HL-60/S4 treated with phorbol 12-myristate 13-acetate at 8.2 ng/mL for 4 days and 3 days (cell line): ENCODE results near the gene CCDC12.

Experiments
- in situ Hi-C: fragments of 300-500 bp; cut with MboI; formaldehyde crosslinking; loops from 2 replicates; pipeline ENCODE4 v1.15.0; 2022; ENCODE audit warnings: low sequenced_read_pairs

Gene CCDC12

DNA sequence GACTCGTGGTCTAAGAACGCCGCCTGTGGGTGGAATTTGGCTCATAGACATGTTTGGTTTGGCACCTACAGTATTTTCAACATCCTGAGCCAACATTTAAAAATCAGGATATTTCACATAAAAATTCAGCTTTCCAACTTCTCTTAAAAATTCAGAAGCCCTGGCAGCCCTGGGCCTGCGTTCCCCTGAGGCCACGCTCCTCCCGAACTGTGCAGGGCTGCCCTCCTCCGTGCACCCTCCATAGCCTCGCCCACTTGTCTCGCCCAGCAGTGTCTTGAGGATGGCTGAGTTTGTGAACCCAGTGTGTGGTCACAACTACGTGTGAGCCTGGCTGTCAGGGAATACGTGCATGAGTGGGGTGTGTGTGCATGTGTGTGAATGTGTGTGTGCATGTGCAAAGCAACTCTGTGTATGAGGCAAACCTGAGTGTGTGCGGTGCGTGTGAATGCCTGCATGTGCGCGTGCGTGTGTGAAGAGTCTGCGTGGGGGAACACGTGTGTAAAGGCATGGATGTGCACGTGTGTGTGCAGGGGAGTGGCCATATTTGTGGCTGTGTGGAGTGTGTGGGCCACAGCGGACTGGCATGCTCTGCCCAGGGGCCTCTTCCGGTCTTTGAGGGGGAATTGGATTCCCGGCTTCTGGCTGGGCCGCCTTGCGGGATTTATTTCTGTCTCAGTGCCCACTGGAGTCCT, 68.1 kb downstream of the CCDC12 start:
- in situ Hi-C loops = no loop called here

DNA sequence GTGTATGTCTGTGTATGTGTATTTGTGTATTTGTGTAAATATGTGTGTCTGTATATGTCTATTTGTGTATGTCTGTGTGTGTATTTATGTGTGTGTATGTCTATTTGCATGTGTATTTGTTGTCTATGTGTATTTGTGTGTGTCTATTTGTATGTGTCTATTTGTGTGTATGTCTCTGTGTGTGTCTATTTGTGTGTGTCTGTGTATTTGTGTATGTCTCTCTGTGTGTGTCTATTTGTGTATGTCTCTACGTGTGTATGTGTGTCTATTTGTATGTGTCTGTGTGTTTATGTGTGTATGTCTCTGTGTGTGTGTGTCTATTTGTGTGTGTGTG, 68.6 kb downstream of the CCDC12 start:
- in situ Hi-C loops = no loop called here

DNA sequence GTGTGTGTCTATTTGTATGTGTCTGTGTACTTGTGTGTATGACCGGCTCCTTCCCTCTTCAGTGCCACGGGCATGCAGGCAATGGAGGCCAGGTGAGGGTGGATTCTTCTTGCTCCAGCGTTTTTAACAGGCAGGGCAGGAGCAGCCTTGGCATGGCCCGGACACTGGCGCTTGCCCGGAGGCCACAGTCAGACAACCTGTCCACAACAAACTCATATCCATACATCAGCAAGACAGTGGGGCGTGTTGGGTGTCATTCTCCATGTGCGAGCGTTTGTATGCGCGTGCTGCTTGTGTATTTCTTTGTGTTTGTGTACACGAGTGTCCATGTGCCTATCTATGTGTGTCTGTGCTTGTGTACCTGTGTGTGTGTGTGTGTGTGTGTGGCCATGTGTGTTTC, 69.3 kb downstream of the CCDC12 start:
- in situ Hi-C loops = no loop called here

DNA sequence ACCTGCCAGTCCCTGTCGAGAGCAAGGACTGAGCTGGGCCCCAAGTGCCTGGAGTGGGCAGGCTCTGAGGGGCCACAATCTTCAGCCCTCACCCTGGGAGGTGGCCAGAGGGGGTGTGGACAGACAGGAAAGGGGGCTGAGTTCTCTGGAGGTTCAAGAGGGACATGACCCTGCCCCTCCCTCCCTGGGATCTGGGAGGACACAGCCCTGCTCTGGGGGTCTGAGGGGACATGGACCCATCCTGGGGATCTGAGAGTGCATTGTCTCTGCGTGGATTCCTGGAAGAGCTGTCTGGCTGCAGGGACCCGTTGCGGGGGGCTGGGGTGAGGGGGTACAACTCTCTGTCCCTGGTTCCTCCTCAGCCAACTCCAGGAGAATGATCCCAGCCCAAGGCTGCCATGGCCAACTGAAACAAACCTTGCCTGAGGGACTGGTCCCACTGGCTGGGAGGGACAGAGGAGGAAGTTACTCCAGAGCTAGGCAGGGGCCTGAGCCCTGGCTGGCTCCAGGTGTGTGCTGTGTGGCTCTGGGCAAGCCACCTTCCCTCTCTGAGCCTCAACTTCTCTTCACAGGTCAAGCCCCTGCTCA, 70.0 kb downstream of the CCDC12 start:
- in situ Hi-C loops = no loop called here

DNA sequence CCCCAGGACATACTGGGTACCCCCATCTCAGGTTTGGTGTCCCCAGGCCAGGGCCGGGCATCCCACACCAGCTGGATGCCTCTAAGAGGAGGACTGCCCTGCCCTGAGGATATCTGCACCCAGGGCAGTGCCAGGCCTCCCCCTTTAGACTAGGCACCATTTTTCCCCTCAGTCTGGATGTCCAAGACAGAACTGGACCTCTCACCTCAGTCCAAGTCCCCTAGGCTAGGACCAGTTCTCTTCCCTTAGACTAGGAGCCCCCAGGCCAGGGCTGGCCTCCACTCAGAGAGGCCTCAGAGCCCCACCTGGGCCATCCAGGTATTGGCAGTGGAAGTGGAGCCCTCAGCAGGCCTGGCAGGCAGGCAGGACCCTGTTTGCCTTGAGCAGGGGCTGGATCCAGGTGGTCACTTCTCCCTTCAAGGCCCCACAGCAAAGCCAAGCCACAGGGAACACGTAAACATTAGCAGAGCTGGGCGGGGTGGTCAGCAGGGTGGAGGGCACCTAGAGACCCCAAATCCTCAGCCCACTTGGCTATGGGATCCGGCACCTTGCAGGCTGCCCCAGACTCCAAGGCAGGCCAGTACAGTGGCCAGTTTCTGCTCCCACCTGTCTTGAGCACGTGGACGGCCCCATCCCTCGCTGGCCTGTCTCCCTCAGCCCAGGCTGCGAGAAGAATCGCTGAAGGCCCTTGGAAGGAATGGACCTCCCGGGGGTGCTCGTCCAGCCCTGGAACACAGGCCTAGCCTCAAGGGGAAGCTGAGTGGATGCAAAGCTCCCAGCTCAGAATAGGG, 70.7 kb downstream of the CCDC12 start:
- in situ Hi-C loops = no loop called here

DNA sequence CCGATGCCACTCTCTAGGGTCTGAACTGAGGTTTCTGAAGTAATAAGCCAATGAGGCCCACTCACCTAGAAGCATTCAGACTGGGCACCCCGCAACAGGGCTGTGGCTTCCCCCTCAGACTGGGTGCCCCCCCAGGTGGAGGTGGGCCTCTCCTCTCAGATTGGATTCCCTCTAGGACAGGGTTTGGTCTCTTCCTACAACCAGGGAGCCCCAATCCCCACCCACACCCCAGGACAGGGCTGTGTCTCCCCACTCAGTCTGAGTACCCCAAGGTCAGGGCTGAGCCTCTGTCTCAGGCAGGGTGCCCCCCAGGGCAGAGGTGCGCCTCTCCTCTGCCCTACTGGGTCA, 71.4 kb downstream of the CCDC12 start:
- in situ Hi-C loops = no loop called here

DNA sequence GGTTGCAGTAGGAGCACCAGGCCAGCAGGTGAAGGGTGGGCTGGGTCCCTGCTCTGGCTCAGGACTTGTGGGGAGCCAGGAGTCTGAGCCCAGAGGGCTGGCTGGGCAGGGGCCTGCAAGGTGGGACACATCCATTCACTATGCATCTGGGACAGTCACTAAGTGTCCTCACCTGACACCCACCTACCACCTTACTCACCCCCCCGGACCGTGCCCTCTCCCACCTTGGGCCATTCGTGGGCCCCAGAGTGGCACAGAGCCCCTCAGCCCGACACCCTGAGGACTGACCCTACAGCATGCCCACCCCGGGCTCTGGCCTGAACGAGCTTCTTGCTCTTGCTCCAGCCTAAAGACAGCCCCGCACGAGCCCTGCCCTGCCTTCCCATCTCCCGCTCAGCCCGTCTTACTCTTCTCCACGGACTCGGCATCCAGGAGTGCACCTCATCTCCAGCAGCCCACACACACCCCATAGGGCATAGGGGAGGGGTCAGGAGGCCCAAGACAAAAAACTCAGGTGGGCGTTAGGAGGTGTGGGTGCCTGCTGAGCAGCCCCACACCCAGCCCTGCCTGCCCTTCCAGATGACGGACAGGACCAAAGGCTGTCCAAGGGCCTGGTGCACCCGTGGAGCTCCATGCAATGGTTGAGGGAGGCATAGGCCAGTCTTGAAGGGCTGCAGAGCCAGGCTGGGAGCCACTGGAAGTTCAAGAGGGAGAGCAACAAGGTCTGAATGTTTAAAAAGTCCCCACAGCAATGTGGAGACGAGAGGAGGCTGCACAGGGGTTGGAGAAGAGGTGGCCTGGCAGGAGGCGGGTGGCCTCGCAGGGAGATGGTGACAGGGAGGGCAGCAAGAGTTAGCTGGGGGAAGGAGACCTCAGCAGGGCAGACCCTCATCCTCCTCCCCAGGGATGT, 72.0 kb downstream of the CCDC12 start:
- in situ Hi-C loops = no loop called here

DNA sequence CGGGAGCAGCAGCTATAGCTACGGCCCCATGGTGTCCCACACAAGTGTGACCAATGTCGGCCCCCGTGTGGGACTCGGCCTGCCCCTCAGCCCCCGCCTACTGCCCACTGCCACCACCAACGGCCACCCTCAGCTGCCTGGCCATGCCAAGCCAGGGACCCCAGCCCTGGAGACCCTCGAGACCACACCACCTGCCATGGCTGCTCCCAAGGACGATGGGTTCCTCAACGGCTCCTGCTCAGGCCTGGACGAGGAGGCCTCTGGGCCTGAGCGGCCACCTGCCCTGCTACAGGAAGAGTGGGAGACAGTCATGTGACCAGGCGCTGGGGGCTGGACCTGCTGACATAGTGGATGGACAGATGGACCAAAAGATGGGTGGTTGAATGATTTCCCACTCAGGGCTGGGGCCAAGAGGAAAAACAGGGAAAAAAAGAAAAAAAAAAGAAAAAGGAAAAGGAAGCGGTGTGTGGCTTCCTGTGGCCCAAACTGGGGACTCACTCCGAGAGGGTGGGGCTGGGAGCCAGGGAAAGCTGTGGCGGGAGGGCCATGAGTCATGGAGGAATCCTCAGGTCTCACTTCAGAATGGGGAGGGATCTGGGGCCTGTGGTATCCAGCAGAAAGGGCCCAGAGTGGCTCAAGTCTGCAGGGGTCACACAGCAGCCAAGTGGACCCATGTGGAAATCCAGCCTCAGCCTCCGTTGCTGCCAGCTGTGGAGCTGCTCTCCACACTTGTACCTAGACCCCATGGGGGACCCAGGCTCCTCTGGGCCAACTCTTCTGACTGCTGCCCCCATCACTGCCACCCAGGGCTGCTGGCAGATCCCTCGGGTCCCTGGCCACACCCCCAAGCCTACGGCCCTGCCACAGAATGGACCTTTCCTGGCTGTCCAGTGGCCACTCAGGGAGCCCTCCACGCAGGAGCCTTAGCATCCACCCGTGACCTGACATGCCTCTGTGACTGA, 72.9 kb downstream of the CCDC12 start:
- in situ Hi-C loops = no loop called here

DNA sequence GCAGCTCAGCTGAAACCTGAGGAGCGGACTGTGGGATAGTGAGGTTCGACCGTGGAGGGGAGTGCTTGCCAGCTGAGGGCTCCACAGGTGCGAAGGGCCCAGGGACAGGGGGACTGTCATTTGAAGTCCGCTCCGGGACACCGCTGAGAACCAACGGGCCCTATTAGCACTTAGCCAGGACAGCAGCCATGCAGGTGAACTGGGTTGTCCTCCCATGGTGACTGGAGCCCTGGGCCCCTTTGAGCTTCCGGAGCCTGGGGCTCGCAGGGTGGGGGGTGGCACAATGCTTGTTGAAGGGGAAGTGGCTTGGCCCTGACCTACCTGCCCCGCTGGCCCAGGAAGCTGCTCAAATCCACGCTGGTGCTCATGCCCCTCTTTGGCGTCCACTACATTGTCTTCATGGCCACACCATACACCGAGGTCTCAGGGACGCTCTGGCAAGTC, 74.3 kb downstream of the CCDC12 start:
- in situ Hi-C loops = no loop called here

DNA sequence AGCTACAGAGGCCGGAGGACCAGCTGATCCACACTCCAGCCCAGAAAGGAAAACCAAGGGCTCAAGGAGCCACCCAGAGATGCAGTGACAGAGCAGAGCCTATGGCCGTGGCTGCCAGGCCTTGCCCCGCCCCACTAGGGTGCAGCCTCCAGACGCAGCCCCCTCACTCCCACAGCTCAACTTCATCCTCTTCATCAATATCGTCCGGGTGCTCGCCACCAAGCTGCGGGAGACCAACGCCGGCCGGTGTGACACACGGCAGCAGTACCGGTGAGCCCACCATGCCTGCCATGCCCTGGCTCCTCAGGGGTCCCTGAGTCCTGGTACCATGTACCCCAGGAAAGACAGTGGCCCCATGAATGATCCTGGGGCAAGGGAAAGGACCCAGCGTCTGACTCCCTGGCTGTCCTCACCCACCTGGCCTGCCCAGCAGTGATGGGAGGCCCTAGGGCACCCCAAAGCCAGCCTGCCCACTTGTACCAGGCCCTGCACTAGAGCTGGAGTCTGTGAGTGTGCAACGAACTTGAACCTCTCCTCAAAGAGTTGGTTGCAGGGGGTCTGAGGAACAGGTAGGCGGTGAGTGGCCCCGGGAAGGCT, 74.9 kb downstream of the CCDC12 start:
- in situ Hi-C loops = no loop called here

DNA sequence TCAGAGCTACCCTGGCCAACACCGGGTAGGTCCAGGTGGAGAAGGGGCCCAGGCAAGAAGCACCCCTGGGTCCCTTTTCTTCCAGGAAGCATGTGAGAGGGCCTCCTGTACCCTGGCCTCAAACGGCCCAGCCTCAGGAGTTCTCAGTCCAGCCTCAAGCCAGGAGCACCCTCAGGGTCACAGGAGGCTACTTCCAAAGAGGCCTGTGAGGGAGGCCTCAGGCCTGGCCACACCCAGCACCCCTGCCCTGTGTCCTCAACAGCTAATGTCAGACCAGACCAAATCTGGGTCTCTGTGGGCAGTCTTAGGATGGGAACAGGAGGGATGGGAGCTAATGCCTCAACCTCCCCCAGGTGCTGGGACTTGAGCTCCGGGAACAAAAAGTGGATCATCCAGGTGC, 75.5 kb downstream of the CCDC12 start:
- in situ Hi-C loops = no loop called here

DNA sequence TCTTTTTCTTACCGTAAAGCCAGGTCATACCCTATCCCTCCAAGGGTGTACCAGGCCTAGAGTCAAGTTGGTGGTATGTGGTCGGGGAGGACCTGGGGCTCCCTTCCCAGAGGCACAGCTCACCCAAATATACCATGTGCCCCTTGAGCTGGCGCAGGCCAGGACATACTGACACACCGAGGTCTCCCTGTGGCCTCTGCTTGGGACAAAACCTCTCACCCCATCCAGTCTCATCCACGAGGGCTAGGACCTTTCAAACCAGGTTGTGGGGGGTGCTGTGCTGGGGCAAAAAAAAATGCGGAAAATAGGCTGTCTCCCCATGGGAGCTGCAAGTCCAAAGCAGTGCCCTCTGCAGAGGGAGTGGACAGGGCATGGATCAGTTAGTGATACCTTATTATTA, 76.2 kb downstream of the CCDC12 start:
- in situ Hi-C loops = no loop called here

DNA sequence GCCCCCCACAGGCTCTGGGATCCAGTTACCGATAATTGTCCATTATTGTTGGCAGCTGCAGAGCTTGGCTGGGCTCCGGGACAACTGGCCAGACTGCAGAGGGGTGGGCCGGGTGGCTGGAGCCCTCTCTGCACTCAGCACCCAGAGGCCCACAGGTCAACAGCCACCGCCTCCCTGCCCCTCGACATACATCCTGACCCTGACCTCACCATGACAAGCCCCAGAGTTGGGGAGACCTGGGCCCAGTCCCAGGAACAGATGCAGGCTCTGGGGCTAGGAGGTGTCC, 76.6 kb downstream of the CCDC12 start:
- in situ Hi-C loops = no loop called here

DNA sequence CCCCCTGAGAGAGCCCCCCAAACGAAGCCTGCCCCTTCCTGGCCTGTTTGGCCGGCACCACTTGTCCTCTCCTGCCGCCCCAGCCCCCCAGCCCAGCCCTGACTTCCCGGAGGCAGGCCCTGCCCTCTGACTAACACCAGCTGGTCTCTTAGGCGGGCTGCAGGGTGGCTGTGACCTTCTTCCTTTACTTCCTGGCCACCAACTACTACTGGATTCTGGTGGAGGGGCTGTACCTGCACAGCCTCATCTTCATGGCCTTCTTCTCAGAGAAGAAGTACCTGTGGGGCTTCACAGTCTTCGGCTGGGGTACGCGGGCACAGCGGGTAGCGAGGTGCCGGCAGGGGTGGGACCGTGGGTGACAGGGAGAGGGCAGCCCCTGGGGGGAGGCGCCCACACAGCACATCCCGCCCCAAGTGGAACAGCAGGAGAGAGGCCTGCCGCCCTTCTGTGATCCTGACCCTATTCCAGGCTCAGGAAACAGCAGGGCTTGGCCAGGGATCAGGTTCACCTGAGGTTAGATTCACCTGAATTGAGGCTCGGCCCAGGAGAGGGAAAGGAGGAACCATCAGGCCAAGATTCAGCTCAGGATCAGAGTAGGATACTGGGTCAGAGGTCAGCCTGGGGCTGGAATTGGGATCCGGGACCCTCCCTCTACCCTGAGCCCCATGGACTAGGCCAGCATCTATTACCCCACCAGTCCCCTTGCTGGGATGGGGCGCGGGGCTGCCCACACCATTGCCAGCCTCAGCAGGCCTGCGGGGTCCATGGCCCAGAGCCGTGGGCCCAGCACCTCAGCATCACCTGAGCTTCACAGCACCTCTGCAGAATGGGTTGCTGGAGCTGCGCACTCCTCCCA, 77.2 kb downstream of the CCDC12 start:
- in situ Hi-C loops = loop anchor here (25.0 kb wide), 1 partner anchor 187 kb away; the partner anchor contains the start of genes PRSS50 and TMIE

DNA sequence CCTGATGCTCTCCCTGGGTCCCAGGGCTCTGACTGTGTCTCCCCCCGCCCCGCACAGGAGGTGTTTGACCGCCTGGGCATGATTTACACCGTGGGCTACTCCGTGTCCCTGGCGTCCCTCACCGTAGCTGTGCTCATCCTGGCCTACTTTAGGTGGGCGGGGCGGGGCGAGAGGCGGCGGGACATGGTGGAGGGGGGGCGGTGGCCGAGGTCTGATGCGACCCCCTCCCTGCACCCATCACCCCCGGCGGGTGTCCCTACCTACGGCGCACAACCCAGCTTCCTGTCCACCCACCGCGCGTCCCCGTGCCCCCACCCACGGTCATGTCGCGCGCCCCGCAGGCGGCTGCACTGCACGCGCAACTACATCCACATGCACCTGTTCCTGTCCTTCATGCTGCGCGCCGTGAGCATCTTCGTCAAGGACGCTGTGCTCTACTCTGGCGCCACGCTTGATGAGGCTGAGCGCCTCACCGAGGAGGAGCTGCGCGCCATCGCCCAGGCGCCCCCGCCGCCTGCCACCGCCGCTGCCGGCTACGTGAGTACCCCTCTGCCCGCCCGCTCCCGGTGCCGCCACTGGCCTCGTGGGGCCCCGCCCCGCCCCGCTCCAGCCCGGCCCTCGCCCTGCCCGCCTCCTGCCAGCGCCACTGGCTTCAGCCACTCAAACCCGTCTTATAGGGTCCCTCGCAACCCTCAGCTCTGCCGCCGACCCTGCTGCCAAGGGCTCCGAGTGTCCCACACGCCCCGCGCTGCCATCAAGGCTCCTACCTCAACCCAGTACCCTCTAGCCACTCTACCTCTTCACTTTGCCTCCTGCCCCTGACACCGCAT, 78.0 kb downstream of the CCDC12 start:
- in situ Hi-C loops = loop anchor here (25.0 kb wide), 1 partner anchor 186 kb away; the partner anchor contains the start of genes PRSS50 and TMIE

DNA sequence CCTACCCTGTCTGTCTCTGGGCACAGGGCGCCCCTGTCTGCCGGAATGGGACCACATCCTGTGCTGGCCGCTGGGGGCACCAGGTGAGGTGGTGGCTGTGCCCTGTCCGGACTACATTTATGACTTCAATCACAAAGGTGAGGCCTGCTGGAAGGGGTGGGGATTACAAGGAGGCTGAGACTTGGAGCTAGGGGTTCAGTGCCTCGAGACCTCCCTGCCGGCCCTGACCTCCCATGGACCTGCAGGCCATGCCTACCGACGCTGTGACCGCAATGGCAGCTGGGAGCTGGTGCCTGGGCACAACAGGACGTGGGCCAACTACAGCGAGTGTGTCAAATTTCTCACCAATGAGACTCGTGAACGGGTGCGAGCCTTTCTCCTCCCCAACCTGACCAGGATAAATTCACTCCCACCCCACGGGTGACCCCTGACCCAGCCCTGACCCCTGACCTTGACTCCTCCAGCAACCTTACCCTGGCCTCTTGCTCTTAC, 78.7 kb downstream of the CCDC12 start:
- in situ Hi-C loops = loop anchor here (25.0 kb wide), 1 partner anchor 186 kb away; the partner anchor contains the start of genes PRSS50 and TMIE

DNA sequence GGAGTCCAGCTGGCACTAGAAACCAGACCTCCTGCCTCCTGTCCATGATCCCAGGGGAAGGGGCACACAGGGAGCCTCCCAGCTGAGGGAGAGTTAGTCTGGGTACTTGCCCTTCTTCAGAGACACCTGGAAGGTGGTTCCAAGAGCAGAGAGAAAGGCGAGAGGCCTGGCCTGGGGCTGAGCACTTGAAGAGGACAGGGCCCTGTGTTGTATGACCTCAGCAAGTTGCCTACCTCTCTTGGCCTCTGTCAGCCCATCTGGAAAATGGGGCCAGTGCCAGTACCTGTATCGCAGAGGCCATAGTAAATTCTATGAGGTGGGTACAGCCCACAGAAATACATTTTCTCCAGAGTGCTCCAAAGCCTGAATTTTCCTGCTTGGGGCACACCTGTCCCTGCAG, 79.5 kb downstream of the CCDC12 start:
- in situ Hi-C loops = loop anchor here (25.0 kb wide), 1 partner anchor 185 kb away; the partner anchor contains the start of genes PRSS50 and TMIE

DNA sequence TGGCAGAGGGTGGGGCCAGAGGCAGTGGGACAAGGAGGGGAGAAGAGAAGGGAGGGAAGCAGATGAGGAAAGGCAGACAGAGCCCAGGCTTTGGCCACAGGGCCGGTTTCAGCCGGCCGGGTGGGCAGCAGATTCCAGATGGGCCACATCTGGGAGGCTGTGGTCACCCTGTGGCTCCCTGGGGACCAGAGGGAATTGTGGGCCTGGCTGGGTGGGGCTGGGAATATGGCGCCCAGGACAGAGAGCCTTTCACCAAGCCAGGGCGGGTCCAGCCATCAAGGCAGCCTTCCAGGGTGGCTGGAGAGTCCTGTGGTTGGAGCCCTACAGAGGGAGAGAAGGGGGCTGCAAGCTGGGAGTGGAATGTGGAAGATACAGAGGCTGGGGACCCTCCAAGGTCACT, 80.2 kb downstream of the CCDC12 start:
- in situ Hi-C loops = loop anchor here (25.0 kb wide), 1 partner anchor 184 kb away; the partner anchor contains the start of genes PRSS50 and TMIE
